Measurements from ENCODE around the gene CXCL10. TPM values are rescaled to one million over a fixed set of nuclear protein-coding genes. Genes with fewer than 3 reads are reported as not detected.
"Not testable (repeated sequence)": the region's sequence is repeated elsewhere in the genome, so short reads cannot be mapped to it uniquely, and the experiment has no call there.

Gene CXCL10
- total RNA-seq = 0.81 TPM

- no peak for DNase-seq (ENCODE audit: low spot score)
These were observed at the start of gene CXCL10 for GRCh38 chr4:76023389-76023788. CXCL10 (minus strand) TSS chr4:76023497; CDS start chr4:76023431, 66 bp downstream.

- no peak for DNase-seq (ENCODE audit: low spot score)
These were observed 49.5 kb upstream of the CXCL10 start for GRCh38 chr4:76072760-76073159.

- peak; percentile 79 for DNase-seq (ENCODE audit: low spot score)
These were observed 44.5 kb upstream of the CXCL10 start for GRCh38 chr4:76067652-76068286.

GRCh38 chr4:76066546-76066945 is 43.2 kb upstream of the CXCL10 start:
- DNase-seq (ENCODE audit: low spot score) = no peak

GRCh38 chr4:76061982-76062381 is 38.7 kb upstream of the CXCL10 start:
- no peak for DNase-seq (ENCODE audit: low spot score)

- no peak for DNase-seq (ENCODE audit: low spot score)
These were observed 38.1 kb upstream of the CXCL10 start for GRCh38 chr4:76061421-76061820.

- DNase-seq (ENCODE audit: low spot score) = no peak
These were observed 37.2 kb upstream of the CXCL10 start for GRCh38 chr4:76060506-76060905.

- DNase-seq (ENCODE audit: low spot score) = no peak
These were observed 36.5 kb upstream of the CXCL10 start for GRCh38 chr4:76059750-76060149.

GRCh38 chr4:76058888-76059426 is 35.7 kb upstream of the CXCL10 start:
- DNase-seq (ENCODE audit: low spot score) = no peak

- DNase-seq (ENCODE audit: low spot score) = no peak
These were observed 35.0 kb upstream of the CXCL10 start for GRCh38 chr4:76058302-76058701.

- no peak for DNase-seq (ENCODE audit: low spot score)
These were observed 32.1 kb upstream of the CXCL10 start for GRCh38 chr4:76055421-76055820.

- no peak for DNase-seq (ENCODE audit: low spot score)
These were observed 31.7 kb upstream of the CXCL10 start for GRCh38 chr4:76055016-76055415.

GRCh38 chr4:76053730-76054129 is 30.4 kb upstream of the CXCL10 start:
- DNase-seq (ENCODE audit: low spot score) = no peak

GRCh38 chr4:76050560-76051050 is 27.3 kb upstream of the CXCL10 start:
- not testable (repeated sequence) for DNase-seq (ENCODE audit: low spot score)

GRCh38 chr4:76049860-76050416 is 26.6 kb upstream of the CXCL10 start:
- not testable (repeated sequence) for DNase-seq (ENCODE audit: low spot score)

GRCh38 chr4:76044686-76045085 is 21.4 kb upstream of the CXCL10 start:
- DNase-seq (ENCODE audit: low spot score) = not testable (repeated sequence)

GRCh38 chr4:76043306-76043705 is 20.0 kb upstream of the CXCL10 start:
- DNase-seq (ENCODE audit: low spot score) = not testable (repeated sequence)

- not testable (repeated sequence) for DNase-seq (ENCODE audit: low spot score)
These were observed 19.1 kb upstream of the CXCL10 start for GRCh38 chr4:76042241-76042998.

GRCh38 chr4:76036855-76037254 is 13.6 kb upstream of the CXCL10 start:
- DNase-seq (ENCODE audit: low spot score) = no peak

- no peak for DNase-seq (ENCODE audit: low spot score)
These were observed 12.6 kb upstream of the CXCL10 start, which contains the start of gene CXCL11 for GRCh38 chr4:76035799-76036380. CXCL11 (minus strand) TSS chr4:76036070; CDS start chr4:76035987, 83 bp downstream.

GRCh38 chr4:76035141-76035540 is 11.8 kb upstream of the CXCL10 start:
- DNase-seq (ENCODE audit: low spot score) = no peak

GRCh38 chr4:76029300-76029699 is 6.0 kb upstream of the CXCL10 start:
- DNase-seq (ENCODE audit: low spot score) = no peak
